Thyroid gland (tissue), 4 donors: ENCODE data around the gene DPYD.

Experiments used
- CTCF ChIP-seq, 6 experiments: fragments of 200-600 bp in 3 of 6; fragments of 450-650 bp in 3 of 6; sonication (generic) in 3 of 6; IDR thresholded peaks; one replicate each; pipeline ENCODE4 v1.5.1; 2016 to 2019; ENCODE audit warnings: antibody characterized with exemption in 6 of 6, mild to moderate bottlenecking in 2 of 6, inconsistent platforms in 1 of 6, moderate library complexity in 1 of 6
- POLR2A ChIP-seq, 2 donors: fragments of 450-650 bp; IDR thresholded peaks; one replicate each; pipeline ENCODE4 v1.6.1; 2017; ENCODE audit warnings: antibody characterized with exemption in 2 of 2, mild to moderate bottlenecking in 2 of 2, moderate library complexity in 1 of 2

- TF ChIP-seq CTCF (IDR thresholded peaks at IDR 0.05), result no peak
- TF ChIP-seq POLR2A (IDR thresholded peaks at IDR 0.05), result no peak
Observed at GRCh38 chr1:97806996-97807520, 113.8 kb downstream of the DPYD start.
